Measurements from ENCODE around the gene NMNAT3. TPM values are rescaled to one million over a fixed set of nuclear protein-coding genes. Genes with fewer than 3 reads are reported as not detected.

The NMNAT3 gene
- total and polyA plus RNA-seq, 7 experiments from 2014 or later = 0.56 to 7.7 (median 5.6) TPM

DNA sequence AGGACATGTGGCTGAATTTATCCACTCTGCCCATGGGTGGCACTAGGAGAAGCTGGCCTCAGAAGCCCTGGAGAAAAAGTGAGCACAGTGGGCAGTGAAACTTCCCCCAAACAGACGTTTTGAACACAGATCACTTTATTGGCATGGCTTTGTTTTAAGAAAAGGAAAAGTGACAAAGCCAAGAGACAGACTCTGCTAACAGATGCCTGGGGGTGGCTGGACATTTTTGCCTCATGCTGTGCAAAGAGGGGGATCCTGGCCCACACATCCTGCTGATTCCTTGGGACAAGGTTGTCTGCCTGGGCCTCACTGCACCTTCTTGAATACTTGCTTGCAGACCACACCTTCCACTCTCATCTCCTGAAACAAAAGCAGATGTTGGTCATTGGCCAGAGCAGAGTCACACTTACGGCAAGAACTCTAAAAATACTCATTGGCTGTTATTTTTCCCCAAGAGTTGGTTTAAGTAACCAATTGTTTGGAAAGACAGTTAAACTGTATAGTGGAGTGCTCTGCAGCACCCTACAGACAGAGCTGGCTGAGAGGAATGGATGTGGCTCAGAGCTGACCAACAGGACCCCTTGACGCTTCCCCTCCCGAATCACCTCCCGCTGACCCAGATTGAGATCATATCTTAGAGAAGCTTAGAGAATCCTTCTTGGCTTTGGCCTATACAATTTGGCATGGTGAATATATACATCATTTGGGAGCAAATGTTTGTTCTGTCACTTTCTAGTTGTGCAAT is 160.3 kb downstream of the NMNAT3 start:
- ATAC-seq (no peak), DNase-seq (no peak)
- intact Hi-C loops (cut with micrococcal nuclease) = no loop called here
- Histone ChIP-seq H3K36me3 (ENCODE audit: control insufficient read depth in 2 of 3, insufficient read depth in 3 of 3, low read length in 3 of 3) (no peaks in the 10 kb centered on the region), H3K9me3 (ENCODE audit: control insufficient read depth in 2 of 3, low read length in 3 of 3) (no peaks in the 10 kb centered on the region), H3K27me3 (ENCODE audit: control insufficient read depth in 2 of 2, insufficient read depth in 2 of 2, low read length in 2 of 2) (no peaks in the 10 kb centered on the region), H3K27ac (ENCODE audit: low read depth, low read length) (no peak overlapping the region), H3K4me3 (ENCODE audit: low read length) (no peak overlapping the region), H3K4me1 (ENCODE audit: control insufficient read depth in 2 of 2, insufficient read depth in 2 of 2, low read length in 2 of 2) (no peaks in the 10 kb centered on the region)
- no peak overlapping the region for H3K4me3 Mint-ChIP-seq
- H3K27me3 Mint-ChIP-seq = no peaks in the 10 kb centered on the region
- ChIA-PET POLR2A (no interaction called here), CTCF (no interaction called here)
- H3K9me3 Mint-ChIP-seq = no peaks in the 10 kb centered on the region
- H3K27ac Mint-ChIP-seq = no peak overlapping the region
- no peaks in the 10 kb centered on the region for H3K36me3 Mint-ChIP-seq
- no peaks in the 10 kb centered on the region for H3K4me1 Mint-ChIP-seq

GRCh38 chr3:139514741-139515140 is 163.0 kb downstream of the NMNAT3 start:
- H3K4me3 ChIP-seq (ENCODE audit: low read length) = no peak overlapping the region
- H3K27ac ChIP-seq (ENCODE audit: low read depth, low read length) = no peak overlapping the region
- DNase-seq = no peak
- H3K9me3 ChIP-seq (ENCODE audit: control insufficient read depth in 2 of 3, low read length in 3 of 3) = no peaks in the 10 kb centered on the region
- H3K36me3 ChIP-seq (ENCODE audit: control insufficient read depth in 2 of 3, insufficient read depth in 3 of 3, low read length in 3 of 3) = no peaks in the 10 kb centered on the region
- no peaks in the 10 kb centered on the region for H3K9me3 Mint-ChIP-seq
- H3K36me3 Mint-ChIP-seq = no peaks in the 10 kb centered on the region
- H3K27ac Mint-ChIP-seq = no peak overlapping the region
- intact Hi-C loops (cut with micrococcal nuclease) = no loop called here
- POLR2A ChIA-PET = no interaction called here
- H3K4me1 Mint-ChIP-seq = no peaks in the 10 kb centered on the region
- CTCF ChIA-PET = interaction anchor here (0.6 kb wide), 1 partner anchor 27 kb away, joined by 3 read pairs; no protein-coding TSS in a partner anchor
- ATAC-seq = no peak
- H3K4me3 Mint-ChIP-seq = no peak overlapping the region
- no peaks in the 10 kb centered on the region for H3K4me1 ChIP-seq (ENCODE audit: control insufficient read depth in 2 of 2, insufficient read depth in 2 of 2, low read length in 2 of 2)
- no peaks in the 10 kb centered on the region for H3K27me3 ChIP-seq (ENCODE audit: control insufficient read depth in 2 of 2, insufficient read depth in 2 of 2, low read length in 2 of 2)
- H3K27me3 Mint-ChIP-seq = no peaks in the 10 kb centered on the region

Other genes with a start within 250 kb of the NMNAT3 start
- gene RBP2, start 201.5 kb downstream of the NMNAT3 start, total RNA-seq = not detected
- gene RBP2, start 201.5 kb downstream of the NMNAT3 start, polyA plus RNA-seq = not detected
- not detected for gene RBP1, start 138.2 kb downstream of the NMNAT3 start, total RNA-seq
- gene RBP1, start 138.2 kb downstream of the NMNAT3 start, polyA plus RNA-seq = not detected